Stimulated activated naive CD8-positive, alpha-beta T cell treated with anti-CD3 and anti-CD28 coated beads, Interleukin-15, Interleukin-2, amounts not matched to agents 100 U/mL and 50 U/mL, for 24 hours (primary cell): ENCODE results near the gene PLAGL1.

Experiments
- ATAC-seq: fragments of 150-1000 bp; cut with Tn5 transposase; one replicate; pipeline ENCODE4 v1.10.0; 2021
- DNase-seq: peaks from one replicate; pipeline ENCODE4 v3.0.0; 2021

Gene PLAGL1

DNA sequence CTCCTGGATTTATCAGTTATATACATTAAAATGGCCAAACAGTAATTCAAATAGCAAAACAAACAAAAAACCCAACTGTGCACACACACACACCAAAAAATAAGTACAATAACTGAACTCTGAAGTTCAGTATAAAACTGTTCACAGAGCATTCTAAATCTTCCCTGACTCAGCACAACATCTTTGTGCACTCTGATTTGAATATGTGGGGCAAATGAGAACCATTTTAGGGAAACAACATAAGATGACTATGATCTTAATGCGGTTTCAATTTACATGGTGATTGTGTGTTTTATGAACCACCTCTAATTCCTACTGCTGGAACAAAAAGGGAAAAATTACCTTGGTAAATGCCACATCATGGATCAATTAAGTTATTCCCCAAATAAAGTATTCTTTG lies 41.7 kb downstream of the PLAGL1 start:
- ATAC-seq (no peak), DNase-seq (no peak)

DNA sequence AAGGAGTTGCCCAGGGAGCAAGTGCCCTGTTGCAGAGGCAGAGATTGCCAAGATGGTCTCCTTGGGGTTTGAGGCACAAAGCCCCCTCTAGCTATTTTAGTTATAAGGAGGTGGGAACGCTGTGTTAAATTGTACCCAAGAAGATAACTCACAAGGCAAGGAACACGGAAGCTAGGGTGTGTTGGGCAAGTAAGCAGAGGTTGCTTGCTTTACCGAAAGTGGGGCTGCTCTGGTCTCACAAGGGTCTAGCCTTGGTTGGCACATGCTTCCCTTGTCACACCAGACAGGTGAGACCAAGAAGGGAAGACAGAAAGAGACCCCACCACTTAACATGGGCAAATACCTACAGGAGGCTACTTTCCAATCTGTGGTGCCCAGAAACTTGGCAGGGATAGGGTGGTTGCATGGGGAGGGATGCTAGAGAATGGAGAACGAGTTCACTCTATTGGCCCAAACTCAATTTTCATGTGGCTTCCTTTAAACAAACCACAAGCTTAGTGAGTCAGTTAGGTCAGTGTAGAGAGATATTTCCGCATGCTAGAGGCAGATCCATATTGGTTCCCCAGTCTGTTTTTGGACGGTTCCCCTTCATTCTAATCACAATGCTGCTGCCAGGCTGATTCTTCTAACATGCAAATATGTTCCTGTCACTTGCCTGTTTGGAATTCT lies 42.4 kb downstream of the PLAGL1 start:
- DNase-seq, result no peak
- peak; percentile 43 for ATAC-seq

- no peak for ATAC-seq
- DNase-seq, result no peak
These were observed 43.4 kb downstream of the PLAGL1 start for GRCh38 chr6:143964674-143965081.

GRCh38 chr6:143963158-143963919 lies 44.7 kb downstream of the PLAGL1 start:
- no peak for DNase-seq
- no peak for ATAC-seq

DNA sequence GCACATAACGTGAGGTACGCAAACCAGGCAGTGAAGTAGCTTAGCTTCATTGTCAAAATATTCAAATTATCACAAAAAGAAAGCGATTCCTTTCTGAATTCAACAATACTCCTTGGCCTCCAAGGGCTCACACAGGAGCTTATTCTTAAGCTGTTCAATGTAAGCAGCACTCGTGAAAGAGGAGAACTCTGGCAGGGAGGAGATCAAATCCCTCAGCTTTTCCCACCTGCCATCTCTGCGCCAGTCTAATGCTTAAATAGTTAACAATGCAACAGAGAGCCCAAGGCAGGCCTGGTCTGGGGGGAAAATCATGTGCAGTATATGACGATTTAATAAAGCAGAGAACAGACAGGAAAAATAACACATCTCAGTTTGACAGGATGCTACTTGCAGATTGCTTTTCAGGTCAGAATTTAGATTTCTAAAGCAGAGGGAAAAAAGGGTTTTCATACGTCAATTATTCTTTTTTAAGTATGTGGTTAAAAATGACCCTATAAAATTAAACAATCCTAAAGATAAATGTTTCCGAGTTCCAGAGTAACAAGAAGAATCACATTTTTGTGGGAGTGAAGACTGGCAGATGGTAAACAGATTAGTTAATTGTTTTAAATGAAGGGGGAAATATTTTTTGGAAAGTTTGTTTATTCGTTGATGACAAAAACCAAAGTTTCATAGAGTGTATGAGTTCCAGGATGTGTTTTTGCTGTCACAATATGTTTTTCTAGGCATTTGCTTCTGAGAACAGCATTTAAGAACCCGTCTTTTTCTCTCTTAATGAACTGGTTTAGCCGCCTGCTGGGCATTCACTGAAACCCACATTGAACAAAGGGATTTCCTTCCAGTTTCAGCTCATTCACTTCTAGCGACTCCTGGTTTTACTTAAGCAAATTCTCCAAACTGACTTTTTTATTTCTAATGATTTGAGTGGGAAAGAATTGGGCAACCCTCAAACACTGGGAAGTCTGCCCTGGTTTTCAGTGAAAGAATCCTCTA lies 45.9 kb downstream of the PLAGL1 start:
- DNase-seq (no peak), ATAC-seq (no peak)

GRCh38 chr6:143961066-143961465 lies 47.0 kb downstream of the PLAGL1 start:
- ATAC-seq, result no peak
- DNase-seq, result no peak

DNA sequence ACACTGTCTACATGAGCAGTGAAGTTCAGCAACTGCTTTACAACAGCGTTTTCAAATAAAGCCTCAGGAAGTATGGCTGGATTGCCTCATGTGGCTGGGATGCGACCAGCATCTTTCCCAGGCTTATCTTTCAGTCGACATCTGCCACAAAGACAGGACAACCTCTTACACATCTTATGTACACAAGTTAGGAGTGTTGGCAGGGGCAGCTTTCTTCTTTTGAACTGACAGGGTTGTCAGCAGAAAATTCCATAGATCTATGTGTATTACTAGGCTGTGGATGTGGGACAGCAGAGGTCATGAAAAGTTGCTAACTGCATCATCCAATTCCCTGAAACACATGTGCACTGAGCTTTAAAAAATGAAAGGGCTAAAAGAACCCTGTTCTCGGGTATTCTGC lies 48.1 kb downstream of the PLAGL1 start:
- DNase-seq (no peak), ATAC-seq (no peak)

- ATAC-seq, result peak; percentile 36
- no peak for DNase-seq
These were observed 49.1 kb downstream of the PLAGL1 start for GRCh38 chr6:143958839-143959399.

- DNase-seq, result no peak
These were observed 50.3 kb downstream of the PLAGL1 start for GRCh38 chr6:143957679-143958274.

GRCh38 chr6:143955971-143956370 lies 52.1 kb downstream of the PLAGL1 start:
- ATAC-seq (no peak), DNase-seq (no peak)

More at GRCh38 chr6:143957679-143958274, 50.3 kb downstream of the PLAGL1 start:
- ATAC-seq, result no peak

DNA sequence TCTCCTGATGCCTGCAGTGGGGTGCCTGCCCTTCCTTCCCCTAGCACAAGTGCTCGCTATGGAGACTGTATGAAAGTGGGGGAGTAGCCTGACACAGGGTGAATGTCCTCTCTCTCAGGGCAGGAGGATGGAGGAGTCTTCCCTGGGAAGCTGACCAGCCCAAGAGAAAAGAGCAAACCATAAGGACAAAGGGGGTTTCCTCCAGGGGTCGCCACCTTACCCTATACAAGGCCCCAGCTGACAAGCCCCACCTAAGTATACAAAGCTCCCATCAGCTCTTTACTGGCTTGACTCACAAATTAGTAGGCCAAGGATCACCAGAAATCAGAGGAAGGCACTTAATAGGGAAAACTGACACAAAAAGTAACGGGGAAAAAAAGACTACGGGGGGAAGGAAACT lies 54.1 kb downstream of the PLAGL1 start:
- ATAC-seq (no peak), DNase-seq (no peak)

- no peak for ATAC-seq
These were observed 54.9 kb downstream of the PLAGL1 start for GRCh38 chr6:143952947-143953701.

DNA sequence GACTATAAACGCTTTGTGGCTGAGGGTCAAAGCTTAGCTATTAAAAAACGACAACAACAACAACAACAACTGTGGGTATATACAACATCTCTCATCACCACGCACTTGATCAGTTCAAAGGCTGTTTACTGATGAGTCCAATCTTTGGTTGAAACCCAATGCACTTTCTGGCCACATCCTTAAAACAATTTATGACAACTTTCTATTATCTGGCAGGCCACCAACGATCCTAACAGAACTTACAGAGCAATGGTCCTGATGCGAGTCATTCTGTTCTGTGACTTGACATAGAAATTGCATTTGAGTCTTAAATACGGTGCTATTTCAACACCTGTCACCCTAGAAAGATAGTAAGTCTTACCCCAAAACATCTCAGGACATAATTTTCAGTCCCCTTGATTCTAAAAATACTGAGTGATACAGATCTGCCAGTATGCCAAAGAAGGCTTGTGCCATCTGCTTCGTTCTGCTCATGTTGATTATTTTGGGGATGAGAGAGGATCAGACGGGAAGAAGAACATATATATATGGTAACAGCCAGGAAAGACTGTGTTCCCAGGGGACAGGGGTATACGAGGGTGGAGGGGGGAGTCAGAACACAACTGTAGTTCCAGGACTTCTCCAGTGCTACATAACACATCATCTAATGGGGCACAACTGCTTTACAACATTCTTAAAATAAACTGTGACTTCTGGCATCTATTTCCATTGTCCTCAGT lies 55.8 kb downstream of the PLAGL1 start:
- ATAC-seq (no peak), DNase-seq (no peak)

More at GRCh38 chr6:143952947-143953701, 54.9 kb downstream of the PLAGL1 start:
- no peak for DNase-seq

- ATAC-seq (no peak), DNase-seq (no peak)
These were observed 57.2 kb downstream of the PLAGL1 start for GRCh38 chr6:143950875-143951274.

DNA sequence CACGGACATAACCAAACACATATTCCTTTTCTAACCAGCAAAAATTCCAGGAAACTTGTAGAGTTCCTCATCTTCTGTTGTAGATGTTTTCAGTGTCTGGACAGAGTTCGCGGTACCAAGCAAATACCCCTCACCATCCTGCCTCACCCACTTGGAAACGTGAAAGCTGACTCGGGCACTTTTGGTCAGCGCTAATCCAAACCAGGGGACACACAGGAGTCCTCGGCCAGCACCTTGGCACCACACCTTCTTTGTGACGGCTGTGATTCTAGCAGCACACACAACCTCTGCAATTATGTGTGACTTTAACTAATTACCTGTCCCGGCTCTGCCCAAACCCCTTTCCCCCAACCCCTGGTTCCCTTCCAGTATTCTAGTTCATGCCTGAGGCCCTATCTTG lies 58.1 kb downstream of the PLAGL1 start:
- DNase-seq (no peak), ATAC-seq (no peak)

GRCh38 chr6:143949535-143949934 lies 58.5 kb downstream of the PLAGL1 start:
- DNase-seq (no peak), ATAC-seq (no peak)

DNA sequence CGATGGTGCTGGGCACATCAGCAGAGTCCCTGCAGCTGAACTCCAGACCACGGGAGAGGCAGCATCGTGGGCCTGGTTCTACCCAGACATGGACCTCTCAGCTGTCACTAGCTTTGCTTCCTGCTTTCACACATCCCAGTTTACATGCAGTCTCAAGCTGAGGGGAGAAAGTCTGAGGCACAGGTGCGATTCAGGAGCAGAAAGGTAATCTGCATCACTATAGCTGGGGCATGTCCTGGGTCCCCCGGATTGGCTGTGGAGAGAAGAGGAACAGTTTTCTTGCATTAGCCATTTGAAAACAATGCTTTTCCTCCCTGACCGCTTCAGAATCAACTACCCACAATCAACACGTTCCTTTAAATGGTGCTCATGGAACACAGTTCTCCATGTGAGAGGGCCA lies 59.9 kb downstream of the PLAGL1 start:
- DNase-seq (no peak), ATAC-seq (no peak)

- ATAC-seq (peak; percentile 67), DNase-seq (peak; percentile 77)
These were observed 66.0 kb downstream of the PLAGL1 start for GRCh38 chr6:143941852-143942627.

- peak; percentile 54 for ATAC-seq
- DNase-seq, result peak; percentile 59
These were observed 68.0 kb downstream of the PLAGL1 start for GRCh38 chr6:143940011-143940597.
